DOHH2 (cell line): Measurements from ENCODE around the gene CYP2J2.

ENCODE experiments used
- CTCF ChIP-seq: fragments of 200-600 bp; sonication (generic); IDR thresholded peaks from one replicate; pipeline ENCODE4 v1.5.1; 2014; ENCODE audit warnings: antibody characterized with exemption, mild to moderate bottlenecking, low read depth, low read length; ENCODE audit not compliant: poor library complexity, severe bottlenecking
- EZH2phosphoT487 ChIP-seq: fragments of 200-600 bp; sonication (generic); IDR thresholded peaks from 2 replicates; pipeline ENCODE4 v1.6.1; 2017; ENCODE audit warnings: borderline replicate concordance, mild to moderate bottlenecking, antibody characterized with exemption, low read length, moderate library complexity, mixed read lengths

GRCh38 chr1:59919746-59920145, 6.8 kb downstream of the CYP2J2 start:
- no peak for TF ChIP-seq CTCF
- no peak for TF ChIP-seq EZH2phosphoT487
